Measurements from ENCODE around the gene PLPP3. TPM values are rescaled to one million over a fixed set of nuclear protein-coding genes. Genes with fewer than 3 reads are reported as not detected.

The PLPP3 gene
- total RNA-seq, 4 donors from 2014 or later = 138 to 244 (median 181) TPM

DNA sequence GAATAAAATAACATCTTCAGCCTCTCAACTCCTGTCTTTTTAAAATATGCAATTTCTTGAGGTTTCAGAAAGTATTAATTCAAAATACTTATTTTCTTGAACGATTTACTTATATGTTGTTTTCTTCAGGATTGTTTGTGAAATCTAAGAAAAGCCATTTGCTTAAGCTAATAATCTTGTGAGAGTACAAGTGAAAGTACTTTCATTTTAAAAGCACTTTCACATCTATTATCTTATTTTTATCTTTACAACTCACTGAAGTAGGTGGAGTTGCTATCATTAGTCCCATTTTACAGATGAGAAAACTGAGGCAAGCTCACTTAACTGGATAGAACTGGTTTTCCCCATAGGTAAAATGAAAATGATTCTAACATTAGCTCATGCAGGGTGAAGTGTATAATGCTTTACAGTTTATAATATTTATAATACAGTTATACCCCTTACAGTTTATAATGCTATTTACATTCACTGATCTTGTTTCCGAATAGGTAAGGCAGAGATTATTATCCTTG is 4.7 kb upstream of the PLPP3 start:
- WGBS = 83% methylated on average over 2 of the region's 2 CpGs
- TF ChIP-seq, protein P1, sequence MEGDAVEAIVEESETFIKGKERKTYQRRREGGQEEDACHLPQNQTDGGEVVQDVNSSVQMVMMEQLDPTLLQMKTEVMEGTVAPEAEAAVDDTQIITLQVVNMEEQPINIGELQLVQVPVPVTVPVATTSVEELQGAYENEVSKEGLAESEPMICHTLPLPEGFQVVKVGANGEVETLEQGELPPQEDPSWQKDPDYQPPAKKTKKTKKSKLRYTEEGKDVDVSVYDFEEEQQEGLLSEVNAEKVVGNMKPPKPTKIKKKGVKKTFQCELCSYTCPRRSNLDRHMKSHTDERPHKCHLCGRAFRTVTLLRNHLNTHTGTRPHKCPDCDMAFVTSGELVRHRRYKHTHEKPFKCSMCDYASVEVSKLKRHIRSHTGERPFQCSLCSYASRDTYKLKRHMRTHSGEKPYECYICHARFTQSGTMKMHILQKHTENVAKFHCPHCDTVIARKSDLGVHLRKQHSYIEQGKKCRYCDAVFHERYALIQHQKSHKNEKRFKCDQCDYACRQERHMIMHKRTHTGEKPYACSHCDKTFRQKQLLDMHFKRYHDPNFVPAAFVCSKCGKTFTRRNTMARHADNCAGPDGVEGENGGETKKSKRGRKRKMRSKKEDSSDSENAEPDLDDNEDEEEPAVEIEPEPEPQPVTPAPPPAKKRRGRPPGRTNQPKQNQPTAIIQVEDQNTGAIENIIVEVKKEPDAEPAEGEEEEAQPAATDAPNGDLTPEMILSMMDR (IDR thresholded peaks at IDR 0.05) = no peak
- TF ChIP-seq POLR2A (IDR thresholded peaks at IDR 0.05; ENCODE audit: low read depth) = no peak
- no peaks in the 10 kb centered on the region for H3K36me3 ChIP-seq
- peaks cover 7 to 16% (median 9%) of the 10 kb centered on the region in 4 donors for H3K4me1 ChIP-seq
- no peaks in the 10 kb centered on the region for H3K9me3 ChIP-seq
- no peak overlapping the region for H3K4me3 ChIP-seq
- no peak overlapping the region for H3K27ac ChIP-seq (replicated peaks in 1 of 4)
- no peaks in the 10 kb centered on the region for H3K27me3 ChIP-seq
- DNase-seq (ENCODE audit: extremely low spot score) = no peak
- intact Hi-C loops (cut with DNase I) = loop anchor here (2.0 to 10.0 kb wide), 3 partner anchors 869 to 1299 kb away; no protein-coding TSS in a partner anchor

DNA sequence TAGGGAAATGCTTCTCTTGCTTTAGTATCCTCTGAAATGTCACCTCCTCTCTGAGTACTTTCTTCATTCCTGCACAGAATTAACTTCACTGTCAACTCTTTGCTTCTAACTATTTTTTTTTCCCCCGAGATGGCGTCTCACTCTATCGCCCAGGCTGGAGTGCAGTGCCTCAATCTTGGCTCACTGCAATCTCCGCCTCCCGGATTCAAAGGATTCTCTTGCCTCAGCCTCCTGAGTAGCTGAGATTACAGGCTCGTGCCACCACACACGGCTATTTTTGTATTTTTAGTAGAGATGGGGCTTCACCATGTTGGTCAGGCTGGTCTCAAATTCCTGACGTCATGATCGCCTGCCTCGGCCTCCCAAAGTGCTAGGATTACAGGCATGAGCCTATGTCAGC is 1.4 kb upstream of the PLPP3 start:
- TF ChIP-seq EP300 (IDR thresholded peaks at IDR 0.05) = no peak
- TF ChIP-seq, protein P1 (IDR thresholded peaks at IDR 0.05) = no peak
- no peak for TF ChIP-seq POLR2A (IDR thresholded peaks at IDR 0.05; ENCODE audit: low read depth)
- TF ChIP-seq POLR2AphosphoS5 (IDR thresholded peaks at IDR 0.05) = no peak
- peaks cover 9 to 39% (median 28%) of the 10 kb centered on the region in 4 donors for H3K4me1 ChIP-seq
- no peaks in the 10 kb centered on the region for H3K27me3 ChIP-seq
- no peak overlapping the region for H3K27ac ChIP-seq (replicated peaks in 1 of 4)
- no peak overlapping the region for H3K4me3 ChIP-seq
- 96% methylated on average over 10 of the region's 10 CpGs for WGBS
- intact Hi-C loops (cut with DNase I) = loop anchor here (5.0 to 10.0 kb wide), 2 partner anchors 866 to 1203 kb away; no protein-coding TSS in a partner anchor
- no peak for DNase-seq (ENCODE audit: extremely low spot score)
- no peaks in the 10 kb centered on the region for H3K36me3 ChIP-seq
- no peaks in the 10 kb centered on the region for H3K9me3 ChIP-seq

DNA sequence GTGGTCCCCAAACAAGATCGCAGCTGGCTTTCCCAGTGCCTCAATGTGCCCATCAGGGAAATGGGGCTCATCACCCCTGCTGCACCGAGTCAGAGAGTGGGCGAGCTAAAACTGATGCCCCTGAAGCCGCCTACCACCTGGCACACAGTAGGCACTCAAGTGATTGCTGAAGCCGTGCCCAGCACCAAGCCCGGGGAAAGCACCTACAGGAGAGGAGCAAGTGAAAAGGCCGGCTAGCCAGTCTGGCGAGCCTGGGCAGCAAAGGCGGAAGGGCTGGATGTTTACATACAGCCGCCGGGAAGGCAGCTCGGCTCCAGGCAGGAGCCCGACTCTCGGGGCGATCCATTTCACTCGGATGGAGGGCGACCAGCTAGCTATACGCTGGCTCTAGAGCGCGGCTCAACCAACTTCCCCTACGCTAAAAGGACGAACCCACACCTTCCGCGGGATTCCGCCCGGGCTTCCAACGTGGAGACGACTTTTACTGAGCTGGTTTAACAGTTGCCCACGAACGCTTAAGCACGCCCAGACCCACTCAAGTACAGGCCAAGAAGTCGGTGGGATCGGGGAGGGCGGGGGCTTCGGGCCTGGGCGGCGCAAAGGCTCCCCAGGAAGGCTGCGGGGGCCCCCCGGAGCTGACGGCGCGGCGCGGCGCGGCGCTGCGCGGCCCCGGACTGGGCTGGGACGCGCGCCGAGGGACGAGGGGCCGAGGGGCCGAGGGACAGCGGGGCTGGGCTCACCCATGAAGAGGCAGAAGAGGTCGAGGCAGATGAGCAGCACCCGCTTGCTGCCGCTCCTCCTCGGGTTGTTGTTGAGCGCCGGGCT is 1.0 kb downstream of the PLPP3 start:
- peaks cover 12 to 52% (median 45%) of the 10 kb centered on the region in 4 donors for H3K4me1 ChIP-seq
- intact Hi-C loops (cut with DNase I) = loop anchor here (5.0 to 10.0 kb wide), 3 partner anchors 104 to 601 kb away; no protein-coding TSS in a partner anchor
- no peak for DNase-seq (ENCODE audit: extremely low spot score)
- 4% methylated on average over 5 of the region's 64 CpGs for WGBS
- no peaks in the 10 kb centered on the region for H3K36me3 ChIP-seq
- peak overlapping the region; percentile 90 to 95 (median 92) for H3K27ac ChIP-seq (replicated peaks in 1 of 4)
- TF ChIP-seq, protein P1 (IDR thresholded peaks at IDR 0.05) = no peak
- peak; percentile 26 to 38 for TF ChIP-seq POLR2AphosphoS5 (IDR thresholded peaks at IDR 0.05)
- TF ChIP-seq EP300 (IDR thresholded peaks at IDR 0.05) = no peak
- TF ChIP-seq POLR2A (IDR thresholded peaks at IDR 0.05; ENCODE audit: low read depth) = no peak
- no peaks in the 10 kb centered on the region for H3K9me3 ChIP-seq
- no peaks in the 10 kb centered on the region for H3K27me3 ChIP-seq
- H3K4me3 ChIP-seq = peak overlapping the region; percentile 58 to 94 (median 84)

DNA sequence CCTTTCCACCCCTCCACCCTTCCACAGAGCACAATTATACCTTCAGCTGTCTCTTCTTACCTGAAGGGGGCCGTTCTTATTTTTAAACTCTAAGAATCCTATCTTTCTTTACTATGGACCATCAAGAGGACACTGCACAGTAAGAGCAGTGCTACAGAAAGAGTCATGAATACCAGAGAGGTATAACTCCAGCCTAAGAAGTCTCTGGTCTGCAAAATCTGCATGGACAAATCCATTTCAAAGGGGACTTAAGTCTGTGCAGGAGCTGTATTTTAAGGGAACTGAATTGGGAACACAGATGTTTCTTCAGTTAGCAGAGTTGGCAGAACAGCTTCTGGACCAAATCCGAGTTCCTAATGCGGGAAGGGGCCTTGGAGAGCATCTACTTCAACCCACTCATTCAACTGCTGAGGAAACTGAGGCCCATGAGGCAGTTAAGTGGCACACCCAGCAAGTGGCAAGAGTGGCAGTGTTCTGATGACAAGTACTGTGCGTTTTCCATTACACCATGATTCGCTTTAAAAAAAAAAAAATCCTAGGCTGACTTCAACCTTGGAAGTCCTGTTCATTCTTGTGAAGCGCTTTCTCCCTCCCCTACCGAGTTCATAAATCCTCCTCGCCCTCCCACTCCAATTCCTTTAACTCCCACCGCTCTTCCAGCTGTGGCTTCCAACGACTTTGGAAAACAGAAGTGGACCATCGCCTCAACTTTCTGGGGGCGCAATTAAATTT is 1.8 kb downstream of the PLPP3 start:
- intact Hi-C loops (cut with DNase I) = loop anchor here (5.0 to 10.0 kb wide), 3 partner anchors 103 to 600 kb away; no protein-coding TSS in a partner anchor

More for the DNA sequence above, 1.8 kb downstream of the PLPP3 start:
- H3K27ac ChIP-seq (replicated peaks in 1 of 4) = peak overlapping the region; percentile 90 to 95 (median 92)
- TF ChIP-seq POLR2A (IDR thresholded peaks at IDR 0.05; ENCODE audit: low read depth) (no peak), EP300 (IDR thresholded peaks at IDR 0.05) (no peak), POLR2AphosphoS5 (IDR thresholded peaks at IDR 0.05) (no peak)
- TF ChIP-seq, protein P1 (IDR thresholded peaks at IDR 0.05) = no peak
- no peak for DNase-seq (ENCODE audit: extremely low spot score)
- H3K36me3 ChIP-seq = no peaks in the 10 kb centered on the region
- no peaks in the 10 kb centered on the region for H3K27me3 ChIP-seq
- peak overlapping the region; percentile 58 to 94 (median 84) for H3K4me3 ChIP-seq
- H3K4me1 ChIP-seq = peaks cover 19 to 60% (median 53%) of the 10 kb centered on the region in 4 donors
- H3K9me3 ChIP-seq = no peaks in the 10 kb centered on the region
- 6% methylated on average over 12 of the region's 12 CpGs for WGBS
